Measurements from ENCODE around the gene FCRL2.

The FCRL2 gene

DNA sequence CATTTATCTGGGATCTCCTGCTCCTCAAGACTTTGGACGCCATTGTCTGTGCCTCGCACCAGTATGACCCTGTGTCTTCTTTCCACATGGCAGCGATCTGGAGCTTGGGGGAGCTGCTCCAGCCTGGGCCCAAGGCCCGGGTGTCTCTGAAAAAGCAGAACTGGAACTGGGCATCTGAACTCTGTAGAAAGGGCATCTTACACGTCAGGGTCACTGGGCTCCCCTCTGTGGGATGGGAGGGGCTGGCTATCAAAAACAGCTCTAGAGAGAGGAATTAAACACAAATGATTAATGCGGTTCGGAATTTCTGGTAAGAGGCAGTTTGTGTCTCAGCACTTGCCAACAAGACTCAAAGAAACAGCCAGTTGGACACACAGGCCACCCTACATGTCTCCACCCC, 26.9 kb upstream of the FCRL2 start:
- TF ChIP-seq, protein P1, sequence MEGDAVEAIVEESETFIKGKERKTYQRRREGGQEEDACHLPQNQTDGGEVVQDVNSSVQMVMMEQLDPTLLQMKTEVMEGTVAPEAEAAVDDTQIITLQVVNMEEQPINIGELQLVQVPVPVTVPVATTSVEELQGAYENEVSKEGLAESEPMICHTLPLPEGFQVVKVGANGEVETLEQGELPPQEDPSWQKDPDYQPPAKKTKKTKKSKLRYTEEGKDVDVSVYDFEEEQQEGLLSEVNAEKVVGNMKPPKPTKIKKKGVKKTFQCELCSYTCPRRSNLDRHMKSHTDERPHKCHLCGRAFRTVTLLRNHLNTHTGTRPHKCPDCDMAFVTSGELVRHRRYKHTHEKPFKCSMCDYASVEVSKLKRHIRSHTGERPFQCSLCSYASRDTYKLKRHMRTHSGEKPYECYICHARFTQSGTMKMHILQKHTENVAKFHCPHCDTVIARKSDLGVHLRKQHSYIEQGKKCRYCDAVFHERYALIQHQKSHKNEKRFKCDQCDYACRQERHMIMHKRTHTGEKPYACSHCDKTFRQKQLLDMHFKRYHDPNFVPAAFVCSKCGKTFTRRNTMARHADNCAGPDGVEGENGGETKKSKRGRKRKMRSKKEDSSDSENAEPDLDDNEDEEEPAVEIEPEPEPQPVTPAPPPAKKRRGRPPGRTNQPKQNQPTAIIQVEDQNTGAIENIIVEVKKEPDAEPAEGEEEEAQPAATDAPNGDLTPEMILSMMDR (IDR thresholded peaks at IDR 0.05; ENCODE audit: low read depth, low read length, missing control alignments): no peak
- in situ Hi-C loops (cut with HindIII; ENCODE audit: low sequenced_read_pairs): no loop called here
- DNase-seq (ENCODE audit: low read depth): no peak
- H3K4me3 ChIP-seq (ENCODE audit: low read depth, low read length): no peak overlapping the region

DNA sequence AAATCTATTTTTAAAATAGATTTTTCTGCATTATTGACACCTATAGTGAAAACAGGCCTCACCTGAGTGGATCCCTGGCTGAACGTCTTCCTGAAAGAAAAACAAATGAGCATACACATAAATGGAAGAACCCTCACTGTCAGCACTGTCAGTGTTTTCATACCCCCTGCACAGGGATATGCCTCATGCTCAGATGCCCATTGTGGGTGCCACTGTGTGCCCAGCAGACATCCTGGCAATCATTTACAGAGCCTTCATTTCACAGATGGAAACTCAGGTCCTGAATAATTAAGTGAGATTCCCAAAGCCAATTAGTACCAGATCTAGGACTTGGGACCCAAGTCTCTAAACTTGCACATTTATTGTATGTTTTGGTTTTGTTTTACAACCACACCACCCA, 23.1 kb upstream of the FCRL2 start:
- H3K4me3 ChIP-seq (ENCODE audit: low read depth, low read length): no peak overlapping the region
- TF ChIP-seq, protein P1 (IDR thresholded peaks at IDR 0.05; ENCODE audit: low read depth, low read length, missing control alignments): no peak
- DNase-seq (ENCODE audit: low read depth): no peak
- in situ Hi-C loops (cut with HindIII; ENCODE audit: low sequenced_read_pairs): no loop called here

DNA sequence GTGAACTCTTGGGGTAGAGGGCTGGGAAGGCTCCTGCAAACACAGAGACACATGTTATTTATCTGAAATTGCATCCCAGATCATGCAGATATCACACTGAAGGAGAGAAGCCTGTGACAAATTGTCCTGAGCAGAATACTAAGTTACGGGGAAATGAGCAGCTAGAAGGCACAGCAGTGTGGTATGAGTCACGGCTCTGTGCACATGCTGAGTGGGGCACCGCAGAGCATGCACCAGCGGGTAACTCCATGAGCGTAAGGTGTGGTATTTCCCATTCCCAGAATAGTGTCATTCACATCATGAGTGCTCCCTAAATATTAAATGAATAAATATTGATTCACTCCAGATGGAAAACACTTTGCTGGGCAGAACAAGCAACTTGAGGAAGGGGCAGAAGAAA, 21.3 kb upstream of the FCRL2 start:
- no peak overlapping the region for H3K4me3 ChIP-seq (ENCODE audit: low read depth, low read length)
- DNase-seq (ENCODE audit: low read depth): no peak
- in situ Hi-C loops (cut with HindIII; ENCODE audit: low sequenced_read_pairs): no loop called here
- TF ChIP-seq, protein P1 (IDR thresholded peaks at IDR 0.05; ENCODE audit: low read depth, low read length, missing control alignments): no peak

DNA sequence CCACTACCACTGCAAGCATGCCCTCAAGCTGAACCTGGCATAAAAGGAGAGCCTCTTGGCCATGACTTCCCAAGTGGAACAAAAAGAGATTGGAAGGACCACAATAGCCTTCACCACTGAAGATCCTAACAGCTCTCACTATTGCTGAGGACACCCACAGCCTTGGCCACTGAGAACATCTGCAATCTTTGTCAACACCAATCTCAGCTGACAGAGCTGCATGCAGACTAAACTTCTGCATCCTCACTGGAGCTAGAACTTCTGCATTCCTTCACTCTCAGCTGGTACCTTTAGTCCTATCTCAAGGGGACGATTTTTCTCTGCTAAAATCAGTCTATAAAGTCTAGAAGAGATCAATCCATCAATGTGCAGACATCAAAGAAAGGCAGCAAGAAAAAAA, 8.3 kb upstream of the FCRL2 start:
- TF ChIP-seq, protein P1 (IDR thresholded peaks at IDR 0.05; ENCODE audit: low read depth, low read length, missing control alignments): no peak
- DNase-seq (ENCODE audit: low read depth): no peak
- in situ Hi-C loops (cut with HindIII; ENCODE audit: low sequenced_read_pairs): no loop called here
- no peak overlapping the region for H3K4me3 ChIP-seq (ENCODE audit: low read depth, low read length)

DNA sequence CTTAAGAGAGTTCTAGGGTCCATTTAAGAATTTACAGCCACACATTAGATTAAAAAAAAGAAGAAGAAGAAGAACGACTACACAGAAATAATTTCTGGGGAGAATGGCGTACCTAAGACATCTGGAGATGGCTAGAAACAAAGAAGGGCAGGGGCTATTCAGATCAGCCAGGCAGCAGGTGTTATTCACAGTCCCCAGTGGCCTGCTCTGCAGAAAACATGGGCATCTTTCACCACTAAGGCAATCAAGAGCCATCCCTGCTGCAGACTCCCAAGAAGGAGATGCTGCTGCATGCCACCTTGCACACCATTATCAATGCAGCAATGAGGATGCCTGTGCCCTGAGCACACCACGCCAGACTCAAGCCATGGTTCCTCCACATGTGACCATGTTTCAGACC, 7.9 kb upstream of the FCRL2 start:
- no peak for DNase-seq (ENCODE audit: low read depth)
- H3K4me3 ChIP-seq (ENCODE audit: low read depth, low read length): no peak overlapping the region
- TF ChIP-seq, protein P1 (IDR thresholded peaks at IDR 0.05; ENCODE audit: low read depth, low read length, missing control alignments): no peak
- in situ Hi-C loops (cut with HindIII; ENCODE audit: low sequenced_read_pairs): no loop called here

DNA sequence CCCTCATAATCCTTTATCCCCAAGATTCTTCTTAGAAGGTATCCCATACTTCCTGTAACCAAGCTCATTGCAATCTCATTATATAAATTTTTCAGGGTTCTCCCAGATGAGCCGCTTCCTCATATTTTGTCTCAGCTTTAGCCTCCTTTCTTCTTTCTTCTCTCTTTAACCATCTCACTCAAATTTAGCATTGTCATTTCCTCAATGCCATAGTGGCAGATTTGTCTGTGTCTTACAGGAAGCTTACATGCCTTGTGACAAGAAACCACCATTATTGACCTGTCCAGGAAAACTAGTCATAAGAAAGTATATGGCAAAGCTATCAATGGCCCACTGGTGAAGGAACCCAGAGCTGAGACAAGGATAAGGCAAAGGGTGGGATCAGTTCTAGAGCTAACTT, 6.0 kb upstream of the FCRL2 start:
- in situ Hi-C loops (cut with HindIII; ENCODE audit: low sequenced_read_pairs): no loop called here
- DNase-seq (ENCODE audit: low read depth): no peak
- no peak overlapping the region for H3K4me3 ChIP-seq (ENCODE audit: low read depth, low read length)
- TF ChIP-seq, protein P1 (IDR thresholded peaks at IDR 0.05; ENCODE audit: low read depth, low read length, missing control alignments): no peak

DNA sequence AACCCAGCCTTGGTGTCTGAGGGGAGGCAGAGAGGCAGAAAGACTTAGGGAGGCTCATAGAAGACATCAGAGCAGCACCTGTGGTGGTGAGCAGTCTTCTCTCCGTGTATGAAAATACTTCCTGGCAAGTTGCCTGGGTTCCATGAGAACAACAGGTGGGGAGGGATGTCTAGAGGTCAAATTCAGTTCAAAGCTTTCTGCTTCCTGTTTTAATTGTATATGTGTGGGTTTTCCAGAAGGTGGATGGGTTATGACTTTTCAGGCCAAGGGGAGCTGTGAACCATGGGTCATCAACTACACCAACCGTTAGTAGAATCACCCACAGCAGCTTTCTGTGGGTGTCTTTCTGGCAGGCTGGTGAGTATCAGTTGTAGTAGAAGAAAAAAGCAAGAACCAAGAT, 4.1 kb upstream of the FCRL2 start:
- in situ Hi-C loops (cut with HindIII; ENCODE audit: low sequenced_read_pairs): no loop called here
- TF ChIP-seq, protein P1 (IDR thresholded peaks at IDR 0.05; ENCODE audit: low read depth, low read length, missing control alignments): no peak
- H3K4me3 ChIP-seq (ENCODE audit: low read depth, low read length): no peak overlapping the region
- no peak for DNase-seq (ENCODE audit: low read depth)
